OCI-LY7 (cell line): ENCODE results near the gene NOS2. TPM values are rescaled to one million over a fixed set of nuclear protein-coding genes. Genes with fewer than 3 reads are reported as not detected.
A peak's percentile ranks its signal among the peaks of the same experiment; 100 is the strongest.

Source experiments
- BruUV-seq: library from RNA; stranded (reverse); fragments of 400-500 nt; replicated peaks from 2 replicates; lab custom pipeline; 2021; lab: Mats Ljungman, UMichigan
- CTCF ChIA-PET: fragments of 300-600 bp; sonication (Branson Sonifier 250); formaldehyde crosslinking; loops from one replicate; lab custom pipeline; 2022; ENCODE audit warnings: antibody characterized with exemption; ENCODE audit not compliant: unreplicated experiment; lab: Charles Lee
- POLR2A ChIA-PET: fragments of 300-600 bp; sonication (Branson Sonifier 250); formaldehyde crosslinking; loops from one replicate; lab custom pipeline; 2022; ENCODE audit warnings: antibody characterized with exemption; lab: Charles Lee
- DNase-seq: peaks from one replicate; pipeline ENCODE4 v3.0.0-alpha.2; 2015; ENCODE audit warnings: low spot score
- H2AFZ ChIP-seq: fragments of 200-600 bp; sonication (generic), shearing (Covaris generic); 2 replicates; pipeline ENCODE4 v1.6.1; 2014; ENCODE audit warnings: mild to moderate bottlenecking, antibody characterized with exemption, low read length, moderate library complexity
- H3K27ac ChIP-seq: fragments of 200-600 bp; sonication (generic); 2 replicates; pipeline ENCODE4 v1.5.1; 2014; ENCODE audit warnings: mixed run types, low read depth, mild to moderate bottlenecking, moderate library complexity, low read length, inconsistent platforms; ENCODE audit not compliant: poor library complexity, severe bottlenecking
- H3K36me3 ChIP-seq: fragments of 200-600 bp; sonication (generic); 2 replicates; pipeline ENCODE4 v1.6.1; 2014; ENCODE audit warnings: mild to moderate bottlenecking, antibody characterized with exemption, low read length, moderate library complexity, mixed read lengths; ENCODE audit not compliant: insufficient read depth
- H3K4me1 ChIP-seq: fragments of 200-600 bp; sonication (generic); 2 replicates; pipeline ENCODE4 v1.5.1; 2014; ENCODE audit warnings: mild to moderate bottlenecking, low read length; ENCODE audit not compliant: insufficient read depth, poor library complexity, severe bottlenecking
- H3K4me2 ChIP-seq: fragments of 200-600 bp; sonication (generic); 2 replicates; pipeline ENCODE4 v1.6.1; 2014; ENCODE audit warnings: mild to moderate bottlenecking, low read length
- H3K4me3 ChIP-seq: fragments of 200-600 bp; sonication (generic); 2 replicates; pipeline ENCODE4 v1.5.1; 2014; ENCODE audit warnings: mild to moderate bottlenecking, low read depth, low read length; ENCODE audit not compliant: poor library complexity, severe bottlenecking
- H3K79me2 ChIP-seq: fragments of 200-600 bp; sonication (generic); 2 replicates; pipeline ENCODE4 v1.6.1; 2016; ENCODE audit warnings: low read depth, mild to moderate bottlenecking, low read length, moderate library complexity, mixed read lengths; ENCODE audit not compliant: insufficient read depth
- H3K9me2 ChIP-seq: fragments of 200-600 bp; sonication (generic); 2 replicates; pipeline ENCODE4 v1.6.1; 2016; ENCODE audit warnings: mild to moderate bottlenecking, low read length, mixed read lengths; ENCODE audit not compliant: insufficient read depth
- H3K9me3 ChIP-seq: fragments of 200-600 bp; sonication (generic); 2 replicates; pipeline ENCODE4 v1.6.1; 2014; ENCODE audit warnings: mild to moderate bottlenecking, mixed run types, low read length, mixed read lengths
- H4K20me1 ChIP-seq: fragments of 200-600 bp; sonication (generic); 2 replicates; pipeline ENCODE4 v1.6.1; 2014; ENCODE audit warnings: mild to moderate bottlenecking, antibody characterized with exemption, low read length, moderate library complexity, mixed read lengths; ENCODE audit not compliant: insufficient read depth
- EZH2phosphoT487 ChIP-seq: fragments of 200-600 bp; sonication (generic); IDR thresholded peaks from 2 replicates; pipeline ENCODE4 v1.6.1; 2018; ENCODE audit warnings: low read depth, borderline replicate concordance, mild to moderate bottlenecking, mixed run types, antibody characterized with exemption, low read length, moderate library complexity, mixed read lengths
- intact Hi-C: fragments of 100-400 bp; cut with micrococcal nuclease; formaldehyde crosslinking; loops from one replicate; pipeline ENCODE4 v1.10.0; 2022; ENCODE audit not compliant: unreplicated experiment
- total RNA-seq, 2 experiments: library from RNA; depleted of rRNA in 1 of 2; stranded (reverse); fragments of >200 nt in 1 of 2; shearing (Covaris generic) in 1 of 2; gene quantifications; 2 replicates each; pipeline ENCODE4 v1.2.3, GENCODE V29; 2014 to 2022
- TF ChIP-seq, protein P1 (sequence below): fragments of 200-600 bp; sonication (generic); conservative IDR thresholded peaks from 2 replicates; pipeline ENCODE4 v1.5.1; 2014; ENCODE audit warnings: mild to moderate bottlenecking, antibody characterized with exemption, low read length, moderate library complexity, mixed read lengths

NOS2 gene
- total RNA-seq, 2 experiments from 2014 or later = not detected

DNA sequence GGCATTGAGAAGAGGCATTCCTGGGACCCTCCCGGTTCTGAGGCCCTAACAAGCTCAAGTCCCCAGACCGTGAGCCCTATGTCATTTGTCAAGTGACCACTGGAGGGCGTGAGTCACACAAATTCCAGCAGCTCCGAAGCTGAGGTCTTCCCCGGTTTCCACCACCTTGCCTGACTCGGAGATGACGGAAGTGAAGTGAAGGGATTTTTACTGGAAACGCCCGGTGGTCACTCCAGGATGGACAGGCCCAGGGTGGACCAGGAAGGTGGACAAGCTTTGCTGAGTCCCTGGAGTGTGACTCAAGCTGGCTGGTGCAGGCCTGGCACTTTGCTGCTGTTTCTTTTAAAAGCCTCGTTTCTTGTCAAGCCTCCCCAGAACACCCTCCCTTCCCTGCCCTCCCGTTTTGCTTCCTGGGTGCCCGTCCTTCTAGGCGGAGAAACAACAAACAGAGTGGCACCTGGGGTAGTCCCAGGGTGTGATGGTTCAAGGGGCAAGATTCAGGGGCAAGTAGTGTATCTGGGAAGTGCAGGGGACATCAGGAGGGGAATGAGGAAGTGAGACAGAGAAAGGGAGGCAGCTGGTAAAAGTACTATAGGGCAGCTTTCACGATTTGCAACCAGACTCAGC is 5.3 kb upstream of the NOS2 start:
- no peak for TF ChIP-seq EZH2phosphoT487
- TF ChIP-seq, protein P1, sequence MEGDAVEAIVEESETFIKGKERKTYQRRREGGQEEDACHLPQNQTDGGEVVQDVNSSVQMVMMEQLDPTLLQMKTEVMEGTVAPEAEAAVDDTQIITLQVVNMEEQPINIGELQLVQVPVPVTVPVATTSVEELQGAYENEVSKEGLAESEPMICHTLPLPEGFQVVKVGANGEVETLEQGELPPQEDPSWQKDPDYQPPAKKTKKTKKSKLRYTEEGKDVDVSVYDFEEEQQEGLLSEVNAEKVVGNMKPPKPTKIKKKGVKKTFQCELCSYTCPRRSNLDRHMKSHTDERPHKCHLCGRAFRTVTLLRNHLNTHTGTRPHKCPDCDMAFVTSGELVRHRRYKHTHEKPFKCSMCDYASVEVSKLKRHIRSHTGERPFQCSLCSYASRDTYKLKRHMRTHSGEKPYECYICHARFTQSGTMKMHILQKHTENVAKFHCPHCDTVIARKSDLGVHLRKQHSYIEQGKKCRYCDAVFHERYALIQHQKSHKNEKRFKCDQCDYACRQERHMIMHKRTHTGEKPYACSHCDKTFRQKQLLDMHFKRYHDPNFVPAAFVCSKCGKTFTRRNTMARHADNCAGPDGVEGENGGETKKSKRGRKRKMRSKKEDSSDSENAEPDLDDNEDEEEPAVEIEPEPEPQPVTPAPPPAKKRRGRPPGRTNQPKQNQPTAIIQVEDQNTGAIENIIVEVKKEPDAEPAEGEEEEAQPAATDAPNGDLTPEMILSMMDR = peak; percentile 88

DNA sequence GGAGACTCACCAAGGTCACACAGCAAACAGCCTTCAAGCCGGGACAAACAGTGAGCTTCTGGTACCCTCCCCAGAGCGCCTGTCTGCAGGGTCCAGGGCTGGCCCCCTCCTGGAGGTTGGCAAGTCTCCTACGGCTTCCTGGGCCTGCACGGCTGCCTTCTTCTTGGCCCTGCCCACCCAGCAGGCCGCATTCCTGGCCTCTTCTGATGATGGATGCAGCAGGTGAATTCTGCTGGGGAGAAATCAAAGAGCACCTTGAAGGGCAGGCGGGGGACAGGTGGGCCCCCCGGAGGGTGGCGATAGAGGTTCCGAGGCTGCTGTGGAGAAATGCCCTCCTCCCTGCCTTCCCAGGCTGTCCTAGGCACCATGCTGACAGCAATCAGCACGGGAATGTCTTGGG is 3.8 kb upstream of the NOS2 start:
- H3K27ac ChIP-seq = no peak overlapping the region
- peaks cover 13% of the 10 kb centered on the region for H3K4me1 ChIP-seq
- DNase-seq = no peak
- no TSS peak for BruUV-seq
- ChIA-PET POLR2A (no interaction called here), CTCF (interaction anchor here (1.6 kb wide), 1 partner anchor 448 kb away, joined by 4 read pairs; no protein-coding TSS in a partner anchor)
- no peaks in the 10 kb centered on the region for H3K9me3 ChIP-seq
- intact Hi-C loops = loop anchor here (2.0 kb wide), 1 partner anchor 77 kb away; no protein-coding TSS in a partner anchor
- H2AFZ ChIP-seq = no peak overlapping the region
- H4K20me1 ChIP-seq = no peaks in the 10 kb centered on the region
- TF ChIP-seq, protein P1 = no peak
- TF ChIP-seq EZH2phosphoT487 = no peak
- no peak overlapping the region for H3K4me3 ChIP-seq
- no peaks in the 10 kb centered on the region for H3K36me3 ChIP-seq
- H3K4me2 ChIP-seq = no peak overlapping the region
- H3K79me2 ChIP-seq = no peaks in the 10 kb centered on the region
- H3K9me2 ChIP-seq = no peaks in the 10 kb centered on the region

More for the DNA sequence above, 5.3 kb upstream of the NOS2 start:
- no TSS peak for BruUV-seq
- H3K4me3 ChIP-seq = peak overlapping the region; percentile 55
- H3K27ac ChIP-seq = peak overlapping the region; percentile 41
- H4K20me1 ChIP-seq = no peaks in the 10 kb centered on the region
- DNase-seq = peak; percentile 81
- H2AFZ ChIP-seq = peak overlapping the region; percentile 100
- H3K4me1 ChIP-seq = peaks cover 13% of the 10 kb centered on the region
- ChIA-PET POLR2A (interaction anchor here (0.6 to 0.9 kb wide), 2 partner anchors 50 to 127 kb away, joined by 3 to 5 read pairs; no protein-coding TSS in a partner anchor), CTCF (interaction anchor here (0.6 to 1.6 kb wide), 6 partner anchors 21 to 551 kb away, joined by 3 to 6 read pairs (median 4); no protein-coding TSS in a partner anchor)
- peak overlapping the region; percentile 78 for H3K4me2 ChIP-seq
- intact Hi-C loops = loop anchor here (1.0 to 2.0 kb wide), 3 partner anchors 75 to 446 kb away; no protein-coding TSS in a partner anchor
- no peaks in the 10 kb centered on the region for H3K36me3 ChIP-seq
- no peaks in the 10 kb centered on the region for H3K9me3 ChIP-seq
- H3K79me2 ChIP-seq = no peaks in the 10 kb centered on the region
- H3K9me2 ChIP-seq = no peaks in the 10 kb centered on the region
